ENCODE results near the gene CHMP1A. TPM values are rescaled to one million over a fixed set of nuclear protein-coding genes. Genes with fewer than 3 reads are reported as not detected.
"Not testable (repeated sequence)": the region's sequence is repeated elsewhere in the genome, so short reads cannot be mapped to it uniquely, and the experiment has no call there.

Gene CHMP1A
- total RNA-seq, 1 donor from 2014 or later: 96.8 TPM

GRCh38 chr16:89691986-89692569 lies 34.6 kb upstream of the CHMP1A start:
- TF ChIP-seq CTCF (IDR thresholded peaks at IDR 0.05; ENCODE audit: insufficient read depth, low read length, poor library complexity, severe bottlenecking): no peak

GRCh38 chr16:89691231-89691985 lies 33.9 kb upstream of the CHMP1A start:
- H3K36me3 ChIP-seq (ENCODE audit: control insufficient read depth, insufficient read depth, low read length): peaks cover 1% of the 10 kb centered on the region
- H3K4me3 ChIP-seq (ENCODE audit: low read depth, low read length): no peak overlapping the region
- no peak for DNase-seq (ENCODE audit: low read depth)
- no peak for TF ChIP-seq CTCF (IDR thresholded peaks at IDR 0.05; ENCODE audit: insufficient read depth, low read length, poor library complexity, severe bottlenecking)
- no peaks in the 10 kb centered on the region for H3K27me3 ChIP-seq (ENCODE audit: control insufficient read depth, insufficient read depth, low read length)

More at GRCh38 chr16:89691986-89692569, 34.6 kb upstream of the CHMP1A start:
- Histone ChIP-seq H3K36me3 (ENCODE audit: control insufficient read depth, insufficient read depth, low read length) (peaks cover 1% of the 10 kb centered on the region), H3K4me3 (ENCODE audit: low read depth, low read length) (no peak overlapping the region), H3K27me3 (ENCODE audit: control insufficient read depth, insufficient read depth, low read length) (no peaks in the 10 kb centered on the region)
- no peak for DNase-seq (ENCODE audit: low read depth)

GRCh38 chr16:89690392-89690901 lies 32.9 kb upstream of the CHMP1A start:
- peaks cover 1% of the 10 kb centered on the region for H3K36me3 ChIP-seq (ENCODE audit: control insufficient read depth, insufficient read depth, low read length)
- H3K27me3 ChIP-seq (ENCODE audit: control insufficient read depth, insufficient read depth, low read length): no peaks in the 10 kb centered on the region
- no peak overlapping the region for H3K4me3 ChIP-seq (ENCODE audit: low read depth, low read length)
- no peak for TF ChIP-seq CTCF (IDR thresholded peaks at IDR 0.05; ENCODE audit: insufficient read depth, low read length, poor library complexity, severe bottlenecking)
- no peak for DNase-seq (ENCODE audit: low read depth)

- H3K27me3 ChIP-seq (ENCODE audit: control insufficient read depth, insufficient read depth, low read length); DNase-seq (ENCODE audit: low read depth); H3K4me3 ChIP-seq (ENCODE audit: low read depth, low read length); H3K36me3 ChIP-seq (ENCODE audit: control insufficient read depth, insufficient read depth, low read length): not testable (repeated sequence)
These were observed 32.1 kb upstream of the CHMP1A start for GRCh38 chr16:89689621-89690020.

- Histone ChIP-seq H3K27me3 (ENCODE audit: control insufficient read depth, insufficient read depth, low read length) (no peaks in the 10 kb centered on the region), H3K4me3 (ENCODE audit: low read depth, low read length) (no peak overlapping the region), H3K36me3 (ENCODE audit: control insufficient read depth, insufficient read depth, low read length) (peaks cover 1% of the 10 kb centered on the region)
- DNase-seq (ENCODE audit: low read depth): no peak
- no peak for TF ChIP-seq CTCF (IDR thresholded peaks at IDR 0.05; ENCODE audit: insufficient read depth, low read length, poor library complexity, severe bottlenecking)
These were observed 31.6 kb upstream of the CHMP1A start for GRCh38 chr16:89689142-89689541.

GRCh38 chr16:89688395-89688794 lies 30.9 kb upstream of the CHMP1A start:
- H3K36me3 ChIP-seq (ENCODE audit: control insufficient read depth, insufficient read depth, low read length): peaks cover 1% of the 10 kb centered on the region

More at GRCh38 chr16:89688395-89688794, 30.9 kb upstream of the CHMP1A start:
- Histone ChIP-seq H3K4me3 (ENCODE audit: low read depth, low read length) (no peak overlapping the region), H3K27me3 (ENCODE audit: control insufficient read depth, insufficient read depth, low read length) (no peaks in the 10 kb centered on the region)
- no peak for TF ChIP-seq CTCF (IDR thresholded peaks at IDR 0.05; ENCODE audit: insufficient read depth, low read length, poor library complexity, severe bottlenecking)
- no peak for DNase-seq (ENCODE audit: low read depth)
